T-helper 2 cell treated with Interferon-gamma antibody and Interleukin-4, amounts not matched to agents 5 μg/mL and 100 μg/mL, for 36 hours (primary cell): ENCODE results near the gene BCDIN3D.

Experiments
- DNase-seq: peaks from one replicate; pipeline ENCODE4 v3.0.0; 2021; ENCODE audit warnings: low spot score
- H3K27ac Mint-ChIP-seq: one replicate; pipeline ENCODE4 v1.8.0; 2021; ENCODE audit warnings: mild to moderate bottlenecking, mixed read lengths
- H3K27me3 Mint-ChIP-seq: one replicate; pipeline ENCODE4 v1.8.0; 2021; ENCODE audit warnings: low read depth, mixed read lengths
- H3K36me3 Mint-ChIP-seq: one replicate; pipeline ENCODE4 v1.8.0; 2021; ENCODE audit warnings: low read depth, mixed read lengths
- H3K4me1 Mint-ChIP-seq: one replicate; pipeline ENCODE4 v1.8.0; 2021; ENCODE audit warnings: low read depth, mixed read lengths
- H3K4me3 Mint-ChIP-seq: one replicate; pipeline ENCODE4 v1.8.0; 2022; ENCODE audit warnings: mild to moderate bottlenecking, moderate library complexity, mixed read lengths
- H3K9me3 Mint-ChIP-seq: one replicate; pipeline ENCODE4 v1.8.0; 2021; ENCODE audit warnings: mixed read lengths

BCDIN3D gene

GRCh38 chr12:49796606-49797448 lies 46.1 kb downstream of the BCDIN3D start:
- Mint-ChIP-seq H3K27me3 (no peaks in the 10 kb centered on the region), H3K9me3 (no peaks in the 10 kb centered on the region), H3K4me3 (no peak overlapping the region), H3K36me3 (no peaks in the 10 kb centered on the region), H3K4me1 (no peaks in the 10 kb centered on the region), H3K27ac (no peak overlapping the region)
- DNase-seq = no peak

GRCh38 chr12:49796155-49796554 lies 46.8 kb downstream of the BCDIN3D start:
- H3K4me3 Mint-ChIP-seq = no peak overlapping the region
- no peaks in the 10 kb centered on the region for H3K9me3 Mint-ChIP-seq
- DNase-seq = no peak
- H3K27ac Mint-ChIP-seq = no peak overlapping the region
- no peaks in the 10 kb centered on the region for H3K27me3 Mint-ChIP-seq
- no peaks in the 10 kb centered on the region for H3K36me3 Mint-ChIP-seq
- no peaks in the 10 kb centered on the region for H3K4me1 Mint-ChIP-seq

GRCh38 chr12:49795654-49796105 lies 47.2 kb downstream of the BCDIN3D start:
- H3K4me1 Mint-ChIP-seq = no peaks in the 10 kb centered on the region
- H3K9me3 Mint-ChIP-seq = no peaks in the 10 kb centered on the region
- no peaks in the 10 kb centered on the region for H3K36me3 Mint-ChIP-seq
- H3K4me3 Mint-ChIP-seq = no peak overlapping the region
- no peak for DNase-seq
- H3K27me3 Mint-ChIP-seq = no peaks in the 10 kb centered on the region
- H3K27ac Mint-ChIP-seq = no peak overlapping the region

- H3K4me3 Mint-ChIP-seq = no peak overlapping the region
Measured at GRCh38 chr12:49794811-49795653, 47.9 kb downstream of the BCDIN3D start.

GRCh38 chr12:49794021-49794420 lies 48.9 kb downstream of the BCDIN3D start:
- no peaks in the 10 kb centered on the region for H3K27me3 Mint-ChIP-seq
- DNase-seq = no peak
- H3K4me3 Mint-ChIP-seq = no peak overlapping the region
- H3K4me1 Mint-ChIP-seq = no peaks in the 10 kb centered on the region
- H3K36me3 Mint-ChIP-seq = no peaks in the 10 kb centered on the region
- H3K9me3 Mint-ChIP-seq = no peaks in the 10 kb centered on the region
- H3K27ac Mint-ChIP-seq = no peak overlapping the region

More at GRCh38 chr12:49794811-49795653, 47.9 kb downstream of the BCDIN3D start:
- H3K27me3 Mint-ChIP-seq = no peaks in the 10 kb centered on the region
- no peaks in the 10 kb centered on the region for H3K9me3 Mint-ChIP-seq
- no peaks in the 10 kb centered on the region for H3K4me1 Mint-ChIP-seq
- no peaks in the 10 kb centered on the region for H3K36me3 Mint-ChIP-seq
- H3K27ac Mint-ChIP-seq = no peak overlapping the region
- no peak for DNase-seq

- Mint-ChIP-seq H3K9me3 (no peaks in the 10 kb centered on the region), H3K4me1 (no peaks in the 10 kb centered on the region), H3K4me3 (no peak overlapping the region), H3K27me3 (no peaks in the 10 kb centered on the region), H3K27ac (no peak overlapping the region), H3K36me3 (no peaks in the 10 kb centered on the region)
- no peak for DNase-seq
Measured at GRCh38 chr12:49793620-49794019, 49.3 kb downstream of the BCDIN3D start.

- Mint-ChIP-seq H3K27me3 (no peaks in the 10 kb centered on the region), H3K9me3 (no peaks in the 10 kb centered on the region), H3K36me3 (no peaks in the 10 kb centered on the region), H3K27ac (no peak overlapping the region), H3K4me1 (no peaks in the 10 kb centered on the region), H3K4me3 (no peak overlapping the region)
- DNase-seq = no peak
Measured at GRCh38 chr12:49792976-49793580, 49.8 kb downstream of the BCDIN3D start.

- H3K9me3 Mint-ChIP-seq = no peaks in the 10 kb centered on the region
- H3K4me3 Mint-ChIP-seq = no peak overlapping the region
- H3K27ac Mint-ChIP-seq = no peak overlapping the region
- H3K36me3 Mint-ChIP-seq = no peaks in the 10 kb centered on the region
- no peaks in the 10 kb centered on the region for H3K4me1 Mint-ChIP-seq
- H3K27me3 Mint-ChIP-seq = no peaks in the 10 kb centered on the region
- no peak for DNase-seq
Measured at GRCh38 chr12:49792181-49792970, 50.5 kb downstream of the BCDIN3D start.

- H3K27ac Mint-ChIP-seq = no peak overlapping the region
Measured at GRCh38 chr12:49791700-49792099, 51.2 kb downstream of the BCDIN3D start.

GRCh38 chr12:49790741-49791555 lies 52.0 kb downstream of the BCDIN3D start:
- Mint-ChIP-seq H3K4me3 (no peak overlapping the region), H3K4me1 (no peaks in the 10 kb centered on the region), H3K36me3 (no peaks in the 10 kb centered on the region)

More at GRCh38 chr12:49791700-49792099, 51.2 kb downstream of the BCDIN3D start:
- no peak for DNase-seq
- no peaks in the 10 kb centered on the region for H3K36me3 Mint-ChIP-seq
- no peak overlapping the region for H3K4me3 Mint-ChIP-seq
- H3K27me3 Mint-ChIP-seq = no peaks in the 10 kb centered on the region
- no peaks in the 10 kb centered on the region for H3K9me3 Mint-ChIP-seq
- H3K4me1 Mint-ChIP-seq = no peaks in the 10 kb centered on the region

GRCh38 chr12:49789992-49790391 lies 52.9 kb downstream of the BCDIN3D start:
- Mint-ChIP-seq H3K4me3 (no peak overlapping the region), H3K27ac (no peak overlapping the region), H3K27me3 (no peaks in the 10 kb centered on the region), H3K9me3 (no peaks in the 10 kb centered on the region), H3K36me3 (no peaks in the 10 kb centered on the region), H3K4me1 (no peaks in the 10 kb centered on the region)
- no peak for DNase-seq

More at GRCh38 chr12:49790741-49791555, 52.0 kb downstream of the BCDIN3D start:
- Mint-ChIP-seq H3K9me3 (no peaks in the 10 kb centered on the region), H3K27me3 (no peaks in the 10 kb centered on the region), H3K27ac (no peak overlapping the region)
- DNase-seq = no peak

GRCh38 chr12:49787672-49788071 lies 55.2 kb downstream of the BCDIN3D start:
- DNase-seq = no peak
- no peaks in the 10 kb centered on the region for H3K4me1 Mint-ChIP-seq

More at GRCh38 chr12:49787672-49788071, 55.2 kb downstream of the BCDIN3D start:
- no peak overlapping the region for H3K4me3 Mint-ChIP-seq
- no peaks in the 10 kb centered on the region for H3K36me3 Mint-ChIP-seq
- no peak overlapping the region for H3K27ac Mint-ChIP-seq
- no peaks in the 10 kb centered on the region for H3K9me3 Mint-ChIP-seq
- peaks cover 12% of the 10 kb centered on the region for H3K27me3 Mint-ChIP-seq
